Activated naive CD4-positive, alpha-beta T cell treated with anti-CD3 and anti-CD28 coated beads for 36 hours (primary cell): ENCODE results near the gene OLR1. TPM values are rescaled to one million over a fixed set of nuclear protein-coding genes. Genes with fewer than 3 reads are reported as not detected.
"Not testable (repeated sequence)": the region's sequence is repeated elsewhere in the genome, so short reads cannot be mapped to it uniquely, and the experiment has no call there.

Experiments used
- CTCF ChIA-PET: fragments of 350-600 bp; sonication (Branson Sonifier 250); formaldehyde crosslinking; loops from one replicate; lab custom pipeline; 2021; ENCODE audit warnings: antibody characterized with exemption; lab: Charles Lee
- DNase-seq: peaks from one replicate; pipeline ENCODE4 v3.0.0-alpha.2; 2020
- H3K27ac Mint-ChIP-seq: one replicate; pipeline ENCODE4 v1.8.0; 2021; ENCODE audit warnings: mild to moderate bottlenecking, mixed read lengths
- H3K27me3 Mint-ChIP-seq: one replicate; pipeline ENCODE4 v1.8.0; 2021; ENCODE audit warnings: low read depth, mixed read lengths
- H3K36me3 Mint-ChIP-seq: one replicate; pipeline ENCODE4 v1.8.0; 2021; ENCODE audit warnings: low read depth, mixed read lengths
- H3K4me1 Mint-ChIP-seq: one replicate; pipeline ENCODE4 v1.8.0; 2021; ENCODE audit warnings: low read depth, mixed read lengths
- H3K4me3 Mint-ChIP-seq: one replicate; pipeline ENCODE4 v1.8.0; 2021; ENCODE audit warnings: mild to moderate bottlenecking, moderate library complexity, mixed read lengths
- H3K9me3 Mint-ChIP-seq: one replicate; pipeline ENCODE4 v1.8.0; 2021; ENCODE audit warnings: mixed read lengths
- intact Hi-C: fragments of 100-400 bp; cut with micrococcal nuclease; formaldehyde crosslinking; loops from one replicate; pipeline ENCODE4 v1.15.1; 2023
- total RNA-seq, 2 experiments: library from RNA; stranded (reverse); gene quantifications; one replicate each; pipeline ENCODE4 v1.2.3, GENCODE V29; 2021

Gene OLR1
- total RNA-seq, 2 experiments from 2014 or later: not detected

DNA sequence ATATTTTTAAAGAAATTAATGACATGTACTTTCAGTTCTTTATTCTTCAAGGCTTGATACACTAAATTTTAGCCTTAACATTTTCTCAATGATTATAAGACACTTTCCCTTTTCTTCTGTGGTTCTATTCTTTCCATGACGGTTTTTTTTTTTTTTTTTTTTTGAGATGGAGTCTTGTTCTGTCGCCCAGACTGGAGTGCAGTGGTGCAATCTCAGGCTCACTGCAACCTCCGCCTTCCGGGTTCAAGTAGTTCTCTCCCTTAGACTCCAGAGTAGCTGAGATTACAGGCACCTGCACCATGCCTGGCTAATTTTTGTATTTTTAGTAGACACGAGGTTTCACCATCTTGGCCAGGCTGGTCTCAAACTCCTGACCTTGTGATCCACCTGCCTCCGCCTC lies 15.0 kb upstream of the OLR1 start:
- H3K9me3 Mint-ChIP-seq, H3K4me3 Mint-ChIP-seq, H3K27ac Mint-ChIP-seq, H3K36me3 Mint-ChIP-seq, intact Hi-C loops, DNase-seq, H3K4me1 Mint-ChIP-seq: not testable (repeated sequence)
- CTCF ChIA-PET: interaction anchor here (1.0 to 5.9 kb wide), 2 partner anchors 35 to 47 kb away, joined by 3 to 63 read pairs; no protein-coding TSS in a partner anchor
- peaks cover 15% of the 10 kb centered on the region for H3K27me3 Mint-ChIP-seq

DNA sequence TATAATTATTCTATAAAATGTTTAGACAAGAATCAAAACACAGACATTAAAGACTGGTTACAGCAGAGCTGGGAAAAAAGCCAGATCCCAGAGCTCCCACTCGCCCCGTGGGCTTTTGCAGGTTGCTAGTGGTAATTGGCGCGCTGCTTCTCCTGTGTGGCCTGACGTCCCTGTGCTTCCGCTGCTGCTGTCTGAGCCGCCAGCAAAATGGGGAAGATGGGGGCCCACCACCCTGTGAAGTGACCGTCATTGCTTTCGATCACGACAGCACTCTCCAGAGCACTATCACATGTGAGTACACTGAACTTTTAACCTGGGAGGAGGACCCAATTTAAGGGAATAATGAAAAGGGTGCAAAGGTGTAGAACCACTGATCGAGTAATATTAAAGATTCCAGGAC lies 14.4 kb upstream of the OLR1 start:
- no peak for DNase-seq
- CTCF ChIA-PET: interaction anchor here (0.6 to 5.9 kb wide), 3 partner anchors 34 to 395 kb away, joined by 3 to 63 read pairs (median 3); no protein-coding TSS in a partner anchor
- Mint-ChIP-seq H3K9me3 (no peaks in the 10 kb centered on the region), H3K36me3 (no peaks in the 10 kb centered on the region), H3K4me3 (no peak overlapping the region), H3K4me1 (peaks cover 9% of the 10 kb centered on the region), H3K27me3 (peaks cover 15% of the 10 kb centered on the region), H3K27ac (no peak overlapping the region)
- intact Hi-C loops: no loop called here

DNA sequence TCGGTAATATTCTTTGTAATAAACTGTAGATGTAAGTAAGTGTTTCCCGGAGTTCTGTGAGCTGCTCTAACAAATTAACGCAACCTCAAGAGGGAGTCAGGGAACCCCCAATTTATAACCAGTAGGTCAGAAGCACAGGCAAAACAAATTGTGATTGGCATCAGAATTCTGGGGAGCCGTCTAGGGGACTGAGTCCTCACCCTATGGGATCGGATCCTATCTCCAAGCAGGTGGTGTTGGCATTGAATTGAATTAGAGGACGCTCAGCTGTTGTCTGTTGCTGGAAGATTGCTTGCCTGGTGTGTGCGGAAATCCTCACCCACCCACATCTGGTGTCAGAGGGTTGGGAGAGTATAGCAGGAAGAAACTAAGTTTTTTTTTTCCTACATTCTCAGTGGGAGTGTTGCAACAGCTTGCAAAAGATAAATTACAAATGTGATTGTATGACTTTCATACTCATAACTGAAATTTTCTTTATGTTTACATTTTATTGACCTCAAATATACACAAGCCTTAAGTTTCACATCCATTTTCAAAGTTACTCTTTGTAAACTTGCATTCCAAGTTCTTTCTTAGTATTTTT lies 12.4 kb upstream of the OLR1 start:
- CTCF ChIA-PET: interaction anchor here (0.6 to 1.2 kb wide), 2 partner anchors 398 to 441 kb away, joined by 3 to 6 read pairs; no protein-coding TSS in a partner anchor
- H3K27ac Mint-ChIP-seq: no peak overlapping the region

DNA sequence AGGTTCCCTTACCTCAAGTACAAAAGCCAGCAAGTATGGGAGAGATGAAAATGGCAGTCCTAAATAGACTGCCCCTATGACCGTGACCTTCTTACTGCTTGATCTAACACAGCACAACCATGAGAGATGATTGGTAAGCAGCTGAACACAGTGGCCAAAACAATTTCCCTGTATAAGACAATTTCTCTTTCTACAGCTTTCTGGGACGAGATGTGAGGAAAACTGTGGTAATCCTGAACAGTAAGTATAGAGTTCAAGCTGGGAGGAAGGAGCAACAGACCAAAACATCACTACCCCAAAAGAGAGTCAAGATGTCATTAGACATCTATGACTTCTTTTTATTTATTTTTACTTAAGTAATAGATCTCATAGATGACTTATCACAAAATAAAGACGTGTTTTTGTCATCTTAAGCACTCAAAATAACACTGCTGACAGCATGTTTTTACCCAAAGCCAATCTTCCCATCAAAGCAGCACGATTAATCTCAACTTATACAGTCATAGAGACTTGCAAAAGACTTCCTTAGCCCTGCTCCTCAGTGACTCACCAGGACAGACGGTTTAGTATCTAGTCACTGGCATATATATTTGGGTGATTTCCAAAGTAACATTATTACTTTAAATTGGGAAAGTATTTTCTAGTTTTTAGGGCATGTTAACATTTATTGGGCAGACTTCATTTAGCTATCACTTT lies 10.6 kb upstream of the OLR1 start:
- Mint-ChIP-seq H3K27me3 (peaks cover 16% of the 10 kb centered on the region), H3K27ac (no peak overlapping the region)
- CTCF ChIA-PET: no interaction called here

More for the DNA sequence above, 12.4 kb upstream of the OLR1 start:
- no peak overlapping the region for H3K4me3 Mint-ChIP-seq
- peaks cover 5% of the 10 kb centered on the region for H3K4me1 Mint-ChIP-seq
- peaks cover 16% of the 10 kb centered on the region for H3K27me3 Mint-ChIP-seq
- H3K36me3 Mint-ChIP-seq: no peaks in the 10 kb centered on the region
- DNase-seq: no peak
- H3K9me3 Mint-ChIP-seq: no peaks in the 10 kb centered on the region
- intact Hi-C loops: no loop called here

DNA sequence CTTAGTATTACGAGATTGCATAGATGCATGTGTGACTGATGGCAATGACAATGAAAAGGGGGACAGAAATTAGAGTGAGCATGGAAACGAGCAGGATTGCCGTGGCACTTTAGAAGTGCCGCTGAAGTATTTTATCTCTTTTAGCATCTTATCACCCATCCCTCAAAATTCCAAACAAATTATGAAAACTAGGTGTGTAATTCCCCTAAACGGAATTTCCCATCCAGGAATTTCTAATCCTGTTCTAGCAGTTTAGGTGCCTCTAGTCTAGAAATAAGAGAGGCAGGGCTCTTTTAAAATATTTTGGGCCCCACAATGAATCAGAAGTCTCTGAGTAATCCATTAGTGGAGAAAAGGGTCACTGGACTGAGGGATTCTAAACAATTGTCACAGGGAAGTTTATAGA lies 7.8 kb upstream of the OLR1 start:
- intact Hi-C loops: no loop called here
- no peak for DNase-seq
- H3K9me3 Mint-ChIP-seq: no peaks in the 10 kb centered on the region
- peaks cover 5% of the 10 kb centered on the region for H3K4me1 Mint-ChIP-seq
- H3K27me3 Mint-ChIP-seq: peaks cover 15% of the 10 kb centered on the region
- H3K36me3 Mint-ChIP-seq: no peaks in the 10 kb centered on the region
- no peak overlapping the region for H3K4me3 Mint-ChIP-seq
- CTCF ChIA-PET: no interaction called here
- H3K27ac Mint-ChIP-seq: no peak overlapping the region

More for the DNA sequence above, 10.6 kb upstream of the OLR1 start:
- Mint-ChIP-seq H3K36me3 (no peaks in the 10 kb centered on the region), H3K4me1 (peaks cover 5% of the 10 kb centered on the region), H3K4me3 (no peak overlapping the region), H3K9me3 (no peaks in the 10 kb centered on the region)
- intact Hi-C loops: no loop called here
- no peak for DNase-seq

DNA sequence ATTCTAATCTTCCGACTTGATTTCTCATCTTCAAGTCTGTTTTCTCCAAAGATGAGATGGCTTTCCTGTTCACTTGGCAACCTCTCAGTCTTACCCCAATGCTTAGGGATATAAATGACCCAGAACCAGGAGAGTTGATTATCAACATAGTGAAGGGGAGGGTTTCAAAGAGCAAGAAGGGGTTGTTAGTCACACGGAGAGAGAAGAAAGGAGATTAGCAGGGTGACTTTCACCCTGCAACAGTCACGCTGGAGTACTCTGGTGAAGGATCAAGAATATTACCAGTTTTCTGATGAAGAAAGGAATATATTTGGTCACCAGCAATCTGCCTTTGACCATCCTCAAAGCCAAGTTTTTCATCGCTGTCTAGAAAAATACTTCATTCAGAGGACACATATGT lies 6.9 kb upstream of the OLR1 start, which contains the start of gene TMEM52B:
TSS of gene TMEM52B (plus strand) at position 212 of the 400 bp plus-strand sequence. CDS start 543 bp downstream, outside the sequence.
- CTCF ChIA-PET: no interaction called here
- H3K27me3 Mint-ChIP-seq: peaks cover 9% of the 10 kb centered on the region
- intact Hi-C loops: no loop called here

DNA sequence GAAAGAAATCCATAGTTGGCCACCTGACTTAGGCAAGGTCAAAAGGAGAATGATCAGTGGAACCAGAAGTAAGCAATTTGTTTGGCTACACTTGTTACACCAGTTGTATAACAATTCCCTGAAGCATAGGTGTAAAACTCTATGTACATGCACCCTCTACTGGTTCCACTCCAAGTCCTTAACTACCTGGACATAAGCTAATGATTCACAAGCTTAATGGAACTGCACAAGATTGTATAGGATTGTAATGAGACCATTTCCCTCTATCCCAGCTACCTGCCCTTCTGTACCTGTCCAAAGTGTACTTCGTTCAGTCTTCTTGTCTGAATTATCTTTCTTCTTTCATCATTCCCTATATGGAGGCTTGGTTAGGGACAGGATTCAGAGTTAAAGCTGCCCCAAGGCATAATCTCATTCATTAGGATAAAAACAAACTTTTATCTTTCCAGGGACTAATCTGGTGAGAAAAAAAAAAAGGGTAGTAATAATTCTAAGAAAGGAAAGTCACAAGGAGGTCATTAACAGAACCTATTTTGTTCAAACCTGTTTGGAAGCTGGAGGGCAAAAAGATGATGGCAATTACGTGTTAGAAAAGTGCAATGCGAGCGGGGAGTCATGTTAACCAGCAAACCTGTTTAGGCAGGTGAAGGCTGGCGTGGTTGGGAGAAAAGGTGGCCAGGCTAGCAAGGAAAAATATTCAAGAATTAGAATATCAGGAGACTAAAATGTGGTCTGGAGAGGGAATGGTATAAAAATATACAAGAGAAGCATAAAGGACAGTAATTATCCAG lies 4.1 kb upstream of the OLR1 start:
- no peaks in the 10 kb centered on the region for H3K36me3 Mint-ChIP-seq
- H3K27me3 Mint-ChIP-seq: peaks cover 5% of the 10 kb centered on the region
- CTCF ChIA-PET: interaction anchor here (0.6 to 0.7 kb wide), 3 partner anchors 8 to 433 kb away, joined by 3 to 5 read pairs (median 4); no protein-coding TSS in a partner anchor
- no peak overlapping the region for H3K4me3 Mint-ChIP-seq
- no peak overlapping the region for H3K27ac Mint-ChIP-seq
- intact Hi-C loops: no loop called here
- H3K9me3 Mint-ChIP-seq: no peaks in the 10 kb centered on the region
- H3K4me1 Mint-ChIP-seq: no peaks in the 10 kb centered on the region
- no peak for DNase-seq

More for the DNA sequence above, 6.9 kb upstream of the OLR1 start, which contains the start of gene TMEM52B:
- Mint-ChIP-seq H3K9me3 (no peaks in the 10 kb centered on the region), H3K36me3 (no peaks in the 10 kb centered on the region), H3K4me1 (peaks cover 5% of the 10 kb centered on the region), H3K27ac (no peak within 1 kb of the TSS), H3K4me3 (no peak within 1 kb of the TSS)
- DNase-seq: no peak

DNA sequence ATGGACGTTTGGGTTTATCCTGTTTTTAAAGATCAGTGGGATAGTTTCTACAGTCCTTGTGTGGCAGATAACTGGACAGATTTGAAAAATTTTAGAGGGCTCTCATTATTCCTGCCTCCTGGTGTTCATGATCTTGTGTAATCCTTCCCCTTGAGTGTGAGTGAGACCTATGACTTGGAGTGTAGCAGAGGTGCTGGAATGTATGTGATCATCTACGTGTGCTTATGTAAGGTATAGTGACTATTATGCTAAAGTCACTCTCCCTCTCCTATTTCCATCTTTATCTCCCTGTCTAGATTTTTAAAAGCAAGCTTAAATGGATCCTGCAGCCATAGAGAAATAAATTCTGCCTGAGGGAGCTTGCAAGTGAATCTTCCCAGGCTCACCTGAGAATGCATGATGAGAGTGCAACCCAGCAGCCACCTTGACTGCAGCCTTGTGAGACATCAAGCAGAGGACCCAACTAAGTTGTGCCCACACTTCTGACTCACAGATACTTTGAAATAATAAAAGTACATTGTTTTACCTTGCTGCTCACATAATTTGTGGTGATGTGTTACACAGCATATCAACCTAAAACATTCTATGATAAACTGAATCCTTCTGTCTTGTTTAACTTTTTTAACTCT lies 3.2 kb upstream of the OLR1 start:
- Mint-ChIP-seq H3K4me3 (no peak overlapping the region), H3K9me3 (no peaks in the 10 kb centered on the region), H3K4me1 (no peaks in the 10 kb centered on the region), H3K36me3 (no peaks in the 10 kb centered on the region), H3K27me3 (peaks cover 5% of the 10 kb centered on the region), H3K27ac (no peak overlapping the region)
- CTCF ChIA-PET: interaction anchor here (0.6 kb wide), 2 partner anchors 430 to 432 kb away, joined by 3 to 4 read pairs; no protein-coding TSS in a partner anchor
- DNase-seq: no peak
- intact Hi-C loops: no loop called here

DNA sequence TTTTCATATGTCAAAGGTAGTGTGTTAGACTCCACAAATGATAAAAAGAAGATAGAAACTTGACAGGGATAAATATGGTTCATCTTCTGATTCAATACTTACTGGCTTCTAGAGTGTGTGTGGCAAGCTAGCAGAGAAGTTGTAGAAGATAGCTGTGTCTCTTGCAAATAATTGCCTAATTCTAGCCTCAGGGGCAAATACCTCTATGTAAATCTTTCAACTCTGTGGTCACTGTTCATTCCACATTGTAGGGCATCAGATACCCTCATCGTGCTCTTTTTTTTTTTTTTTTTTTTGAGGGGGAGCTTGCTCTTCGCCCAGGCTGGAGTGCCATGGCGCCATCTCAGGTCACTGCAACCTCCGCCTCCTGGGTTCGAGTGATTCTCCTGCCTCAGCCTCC lies 1.7 kb downstream of the OLR1 start:
- H3K36me3 Mint-ChIP-seq: no peaks in the 10 kb centered on the region
- H3K4me1 Mint-ChIP-seq: no peaks in the 10 kb centered on the region
- H3K4me3 Mint-ChIP-seq: no peak overlapping the region
- H3K27me3 Mint-ChIP-seq: no peaks in the 10 kb centered on the region
- H3K27ac Mint-ChIP-seq: no peak overlapping the region
- CTCF ChIA-PET: interaction anchor here (0.7 to 1.6 kb wide), 4 partner anchors 16 to 298 kb away, joined by 3 to 8 read pairs (median 4); no protein-coding TSS in a partner anchor
- intact Hi-C loops: no loop called here
- DNase-seq: no peak
- H3K9me3 Mint-ChIP-seq: no peaks in the 10 kb centered on the region

DNA sequence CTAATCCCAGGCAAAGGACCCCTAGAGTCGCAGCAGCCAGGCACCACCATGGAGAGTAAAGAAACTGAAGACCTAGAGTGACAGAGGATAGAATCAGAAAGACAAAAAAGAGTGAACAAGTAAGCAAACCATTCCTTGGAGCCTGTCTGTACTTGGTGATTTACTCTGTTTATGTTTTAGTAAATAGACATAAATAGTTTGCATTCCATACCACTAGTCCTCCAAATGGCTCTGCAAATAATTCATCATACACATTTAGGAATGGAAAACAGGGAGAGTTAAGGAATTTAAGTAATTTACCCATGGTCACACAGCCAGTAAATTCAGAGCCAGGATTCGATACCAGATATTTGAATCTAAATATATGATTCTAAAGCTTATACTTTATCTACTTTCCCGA lies 2.8 kb downstream of the OLR1 start:
- Mint-ChIP-seq H3K4me3 (no peak overlapping the region), H3K36me3 (no peaks in the 10 kb centered on the region), H3K4me1 (no peaks in the 10 kb centered on the region), H3K9me3 (no peaks in the 10 kb centered on the region), H3K27ac (no peak overlapping the region), H3K27me3 (no peaks in the 10 kb centered on the region)
- DNase-seq: no peak
- CTCF ChIA-PET: interaction anchor here (1.1 to 1.6 kb wide), 2 partner anchors 15 to 16 kb away, joined by 3 to 5 read pairs; no protein-coding TSS in a partner anchor
- intact Hi-C loops: no loop called here

DNA sequence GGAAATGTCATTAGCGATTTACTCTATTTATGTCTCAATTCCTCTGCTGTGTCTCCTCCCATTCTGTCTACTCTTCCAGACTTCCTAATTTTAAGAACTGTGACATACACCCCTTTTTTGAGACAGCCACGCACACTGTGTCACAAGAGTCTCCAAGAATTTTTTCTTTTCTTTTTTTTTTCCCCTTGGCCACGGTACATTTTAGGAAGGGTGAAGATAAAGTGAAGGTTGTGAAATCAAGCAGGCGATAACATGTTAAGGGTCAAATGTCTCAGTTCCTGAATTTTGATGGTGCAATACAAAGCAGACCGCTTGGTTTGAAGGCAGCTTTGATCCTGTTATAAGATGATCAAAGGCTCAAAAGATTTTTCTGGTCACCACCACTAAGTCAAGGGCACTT lies 4.3 kb downstream of the OLR1 start:
- Mint-ChIP-seq H3K4me1 (no peaks in the 10 kb centered on the region), H3K9me3 (no peaks in the 10 kb centered on the region), H3K27ac (no peak overlapping the region), H3K27me3 (no peaks in the 10 kb centered on the region), H3K36me3 (no peaks in the 10 kb centered on the region), H3K4me3 (no peak overlapping the region)
- CTCF ChIA-PET: interaction anchor here (0.6 to 2.0 kb wide), 3 partner anchors 9 to 40 kb away, joined by 3 to 5 read pairs (median 3); no protein-coding TSS in a partner anchor
- no peak for DNase-seq
- intact Hi-C loops: no loop called here
